Hepatocyte (in vitro differentiated cells): ENCODE measurements around the gene OPCML. TPM values are rescaled to one million over a fixed set of nuclear protein-coding genes. Genes with fewer than 3 reads are reported as not detected.

Source experiments
- DNase-seq: peaks from one replicate; pipeline ENCODE4 v3.0.0-alpha.2; 2016; ENCODE audit warnings: low spot score
- H2AFZ ChIP-seq: fragments of 200-600 bp; sonication (generic); 2 replicates; pipeline ENCODE4 v1.6.0; 2016; ENCODE audit warnings: antibody characterized with exemption, mild to moderate bottlenecking
- H3K27ac ChIP-seq: fragments of 200-600 bp; sonication (generic); 2 replicates; pipeline ENCODE4 v1.5.1; 2016; ENCODE audit warnings: mild to moderate bottlenecking
- H3K27me3 ChIP-seq: fragments of 200-600 bp; sonication (generic); 2 replicates; pipeline ENCODE4 v1.6.1; 2016
- H3K36me3 ChIP-seq: fragments of 200-600 bp; sonication (generic); replicated peaks from 2 replicates; pipeline ENCODE4 v1.5.1; 2016; ENCODE audit warnings: low read depth; ENCODE audit not compliant: insufficient read depth
- H3K4me1 ChIP-seq: fragments of 200-600 bp; sonication (generic); 2 replicates; pipeline ENCODE4 v1.5.1; 2016; ENCODE audit warnings: mild to moderate bottlenecking, moderate library complexity; ENCODE audit not compliant: insufficient read depth
- H3K4me2 ChIP-seq: fragments of 200-600 bp; sonication (generic); 2 replicates; pipeline ENCODE4 v1.6.0; 2016
- H3K4me3 ChIP-seq: fragments of 200-600 bp; sonication (generic); 2 replicates; pipeline ENCODE4 v1.5.1; 2016; ENCODE audit warnings: mild to moderate bottlenecking
- H3K79me2 ChIP-seq: fragments of 200-600 bp; sonication (generic); 2 replicates; pipeline ENCODE4 v1.6.0; 2017; ENCODE audit warnings: mild to moderate bottlenecking
- H3K9me2 ChIP-seq: fragments of 200-600 bp; sonication (generic); replicated peaks from 2 replicates; pipeline ENCODE4 v1.6.0; 2017; ENCODE audit warnings: mild to moderate bottlenecking; ENCODE audit not compliant: insufficient read depth
- H3K9me3 ChIP-seq: fragments of 200-600 bp; sonication (generic); 2 replicates; pipeline ENCODE4 v1.5.1; 2016; ENCODE audit warnings: low read depth, mild to moderate bottlenecking
- H4K20me1 ChIP-seq: fragments of 200-600 bp; sonication (generic); 2 replicates; pipeline ENCODE4 v1.6.0; 2016; ENCODE audit warnings: mild to moderate bottlenecking; ENCODE audit not compliant: insufficient read depth, poor library complexity, severe bottlenecking
- EZH2 ChIP-seq: fragments of 200-600 bp; sonication (generic); IDR thresholded peaks from 2 replicates; pipeline ENCODE4 v1.6.1; 2016; ENCODE audit warnings: antibody characterized with exemption, mild to moderate bottlenecking, borderline replicate concordance
- EZH2phosphoT487 ChIP-seq: fragments of 200-600 bp; sonication (generic); IDR thresholded peaks from one replicate; pipeline ENCODE4 v1.6.1; 2018; ENCODE audit warnings: antibody characterized with exemption, mild to moderate bottlenecking, low read depth, moderate library complexity; ENCODE audit not compliant: unreplicated experiment, severe bottlenecking
- WGBS: methylation state at CpG from one replicate; pipeline ENCODE4 v1.1.6; 2016; ENCODE audit warnings: low lambda C conversion rate; ENCODE audit errors: missing lambda C conversion rate; 5-methylcytosine and 5-hydroxymethylcytosine counted together
- polyA plus RNA-seq: library from polyadenylated mRNA; unstranded; fragments of >200 nt; fragmentation: Nextera tagmentation; extraction: Ambion mirVana; gene quantifications from 2 replicates; pipeline ENCODE4 v1.2.1, GENCODE V29; 2016
- total RNA-seq: library from RNA; depleted of rRNA; stranded (reverse); fragments of >200 nt; gene quantifications from 2 replicates; pipeline ENCODE4 v1.2.3, GENCODE V29; 2014
- TF ChIP-seq, protein P1 (sequence below): fragments of 200-600 bp; sonication (generic); IDR thresholded peaks from 2 replicates; pipeline ENCODE4 v1.5.1; 2016; ENCODE audit warnings: antibody characterized with exemption, mild to moderate bottlenecking; ENCODE audit not compliant: poor library complexity

OPCML gene
- total and polyA plus RNA-seq, 2 experiments from 2014 or later = 0.37 to 0.98 TPM

DNA sequence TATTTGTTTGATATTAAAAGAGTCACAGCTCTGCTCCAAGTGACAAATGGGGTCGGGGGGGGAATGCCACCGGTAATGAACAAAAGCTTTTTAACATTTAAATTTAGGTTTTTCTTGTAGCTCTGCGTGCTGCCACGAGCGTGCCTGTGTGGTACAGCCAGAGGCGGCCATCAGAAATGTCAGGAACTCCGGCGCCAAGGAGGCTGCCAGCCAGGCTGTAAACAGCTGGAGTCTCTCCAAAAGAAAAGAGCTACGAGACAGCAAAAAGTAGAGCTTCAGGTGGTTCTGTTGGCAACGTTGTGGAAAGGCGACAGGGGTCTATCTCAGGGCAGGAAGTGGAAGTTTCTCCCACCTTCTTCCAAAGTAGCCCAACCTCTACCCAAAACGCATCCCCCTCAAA lies 532.8 kb downstream of the OPCML start:
- no peaks in the 10 kb centered on the region for H4K20me1 ChIP-seq
- peaks cover 30% of the 10 kb centered on the region for H3K27me3 ChIP-seq
- H3K4me2 ChIP-seq = no peak overlapping the region
- no peaks in the 10 kb centered on the region for H3K9me2 ChIP-seq
- H3K79me2 ChIP-seq = no peaks in the 10 kb centered on the region
- no peak overlapping the region for H2AFZ ChIP-seq
- H3K9me3 ChIP-seq = no peaks in the 10 kb centered on the region
- DNase-seq = peak; percentile 15
- WGBS = 54% methylated on average over 12 of the region's 12 CpGs
- no peak overlapping the region for H3K27ac ChIP-seq
- no peaks in the 10 kb centered on the region for H3K36me3 ChIP-seq
- no peak overlapping the region for H3K4me3 ChIP-seq
- no peaks in the 10 kb centered on the region for H3K4me1 ChIP-seq
- TF ChIP-seq, protein P1, sequence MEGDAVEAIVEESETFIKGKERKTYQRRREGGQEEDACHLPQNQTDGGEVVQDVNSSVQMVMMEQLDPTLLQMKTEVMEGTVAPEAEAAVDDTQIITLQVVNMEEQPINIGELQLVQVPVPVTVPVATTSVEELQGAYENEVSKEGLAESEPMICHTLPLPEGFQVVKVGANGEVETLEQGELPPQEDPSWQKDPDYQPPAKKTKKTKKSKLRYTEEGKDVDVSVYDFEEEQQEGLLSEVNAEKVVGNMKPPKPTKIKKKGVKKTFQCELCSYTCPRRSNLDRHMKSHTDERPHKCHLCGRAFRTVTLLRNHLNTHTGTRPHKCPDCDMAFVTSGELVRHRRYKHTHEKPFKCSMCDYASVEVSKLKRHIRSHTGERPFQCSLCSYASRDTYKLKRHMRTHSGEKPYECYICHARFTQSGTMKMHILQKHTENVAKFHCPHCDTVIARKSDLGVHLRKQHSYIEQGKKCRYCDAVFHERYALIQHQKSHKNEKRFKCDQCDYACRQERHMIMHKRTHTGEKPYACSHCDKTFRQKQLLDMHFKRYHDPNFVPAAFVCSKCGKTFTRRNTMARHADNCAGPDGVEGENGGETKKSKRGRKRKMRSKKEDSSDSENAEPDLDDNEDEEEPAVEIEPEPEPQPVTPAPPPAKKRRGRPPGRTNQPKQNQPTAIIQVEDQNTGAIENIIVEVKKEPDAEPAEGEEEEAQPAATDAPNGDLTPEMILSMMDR = no peak
- TF ChIP-seq EZH2 (no peak), EZH2phosphoT487 (no peak)

- Histone ChIP-seq H3K9me2 (no peaks in the 10 kb centered on the region), H3K4me3 (no peak overlapping the region), H4K20me1 (no peaks in the 10 kb centered on the region), H3K36me3 (no peaks in the 10 kb centered on the region), H3K4me2 (no peak overlapping the region), H3K4me1 (no peaks in the 10 kb centered on the region), H3K27me3 (peaks cover 35% of the 10 kb centered on the region), H3K79me2 (no peaks in the 10 kb centered on the region), H2AFZ (no peak overlapping the region), H3K9me3 (no peaks in the 10 kb centered on the region), H3K27ac (no peak overlapping the region)
- TF ChIP-seq EZH2 (no peak), EZH2phosphoT487 (no peak)
- TF ChIP-seq, protein P1 = no peak
- DNase-seq = no peak
- WGBS = 42% methylated on average over 5 of the region's 5 CpGs
These were observed 533.3 kb downstream of the OPCML start for GRCh38 chr11:132999031-132999430.

DNA sequence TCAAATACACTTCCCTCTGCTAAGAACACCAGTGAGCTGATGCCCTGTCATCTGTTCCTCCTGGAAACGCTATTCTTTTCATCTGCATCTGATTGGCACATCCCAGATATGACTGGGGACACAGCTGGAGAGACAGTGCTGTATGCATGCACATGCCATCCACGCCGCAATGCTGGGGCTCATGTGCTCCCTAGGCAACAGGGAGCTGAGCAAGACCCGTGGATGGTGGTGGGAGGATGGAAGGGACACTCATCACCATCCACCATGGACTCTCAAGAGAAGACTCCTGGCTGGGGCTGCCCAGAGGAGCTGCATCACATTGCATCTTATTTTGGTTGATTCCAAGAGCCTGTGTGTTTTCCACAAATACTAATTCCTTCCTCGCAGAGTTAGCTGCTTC lies 534.9 kb downstream of the OPCML start:
- H3K27ac ChIP-seq = no peak overlapping the region
- no peaks in the 10 kb centered on the region for H3K79me2 ChIP-seq
- H2AFZ ChIP-seq = no peak overlapping the region
- TF ChIP-seq EZH2phosphoT487 (no peak), EZH2 (no peak)
- TF ChIP-seq, protein P1 = no peak
- DNase-seq = no peak
- H3K9me3 ChIP-seq = no peaks in the 10 kb centered on the region
- no peak overlapping the region for H3K4me2 ChIP-seq
- no peaks in the 10 kb centered on the region for H3K9me2 ChIP-seq
- no peaks in the 10 kb centered on the region for H3K36me3 ChIP-seq
- H3K4me1 ChIP-seq = no peaks in the 10 kb centered on the region
- peaks cover 51% of the 10 kb centered on the region for H3K27me3 ChIP-seq
- 85% methylated on average over 5 of the region's 5 CpGs for WGBS
- no peak overlapping the region for H3K4me3 ChIP-seq
- H4K20me1 ChIP-seq = no peaks in the 10 kb centered on the region

DNA sequence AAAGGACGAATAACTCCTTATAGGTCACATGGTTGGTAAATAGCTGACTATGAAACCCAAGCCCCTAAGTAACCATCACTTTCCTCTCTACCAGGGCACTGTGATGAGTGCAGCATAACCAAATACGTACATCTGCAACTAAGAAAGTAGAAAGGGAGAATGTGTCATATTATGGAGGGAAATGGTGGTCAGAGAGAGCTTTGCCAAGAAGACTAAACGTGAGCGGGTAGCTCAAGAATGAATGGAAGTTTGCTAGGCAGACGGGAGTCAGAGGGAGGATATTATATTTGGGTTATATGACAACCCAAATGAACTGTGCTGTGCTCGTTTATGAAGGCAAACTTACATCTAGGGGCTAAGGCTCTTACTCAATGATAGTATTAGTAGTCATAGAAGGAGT lies 537.3 kb downstream of the OPCML start:
- H3K27me3 ChIP-seq = peaks cover 73% of the 10 kb centered on the region
- no peaks in the 10 kb centered on the region for H3K9me3 ChIP-seq
- no peak for TF ChIP-seq EZH2
- TF ChIP-seq, protein P1 = no peak
- no peak for TF ChIP-seq EZH2phosphoT487
- H3K4me2 ChIP-seq = no peak overlapping the region
- H3K36me3 ChIP-seq = no peaks in the 10 kb centered on the region
- no peaks in the 10 kb centered on the region for H3K79me2 ChIP-seq
- no peak for DNase-seq
- H4K20me1 ChIP-seq = no peaks in the 10 kb centered on the region
- 81% methylated on average over 6 of the region's 6 CpGs for WGBS
- no peaks in the 10 kb centered on the region for H3K9me2 ChIP-seq
- no peak overlapping the region for H3K27ac ChIP-seq
- H2AFZ ChIP-seq = no peak overlapping the region
- H3K4me3 ChIP-seq = no peak overlapping the region
- no peaks in the 10 kb centered on the region for H3K4me1 ChIP-seq
